ENCODE measurements around the gene FANK1.

DNA sequence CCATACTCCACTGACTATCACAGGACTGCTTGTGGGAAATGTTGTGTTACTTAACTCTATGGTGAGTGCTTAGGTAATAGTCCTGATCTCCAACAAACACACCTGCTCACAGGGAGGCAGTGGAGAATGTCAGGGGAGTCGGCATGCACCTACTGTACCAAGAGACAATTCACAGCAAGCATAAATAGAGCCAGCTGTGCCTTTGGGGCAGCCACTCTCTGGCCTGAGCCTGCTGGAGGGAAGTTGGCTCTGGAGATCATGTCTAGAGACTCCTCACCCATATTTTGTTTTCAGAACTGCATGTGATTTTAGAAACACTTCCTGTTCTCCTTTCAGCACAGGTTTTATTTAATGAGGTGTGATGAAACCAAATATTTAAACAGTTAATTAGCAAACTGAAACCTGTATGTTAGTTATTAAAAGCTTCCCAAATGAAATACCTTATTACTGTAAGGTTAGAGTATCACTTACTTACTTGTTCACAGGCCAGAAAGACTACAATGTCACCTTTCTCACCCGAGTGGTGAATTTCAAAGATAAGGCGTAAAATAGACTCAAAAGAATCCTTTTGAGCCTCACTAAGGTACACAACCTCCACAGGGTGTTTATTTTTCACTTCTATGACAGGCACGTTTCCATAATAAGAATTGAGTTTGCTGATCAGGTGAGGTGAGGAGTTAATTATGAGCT is 37.1 kb upstream of the FANK1 start:
- TF ChIP-seq, protein P1, sequence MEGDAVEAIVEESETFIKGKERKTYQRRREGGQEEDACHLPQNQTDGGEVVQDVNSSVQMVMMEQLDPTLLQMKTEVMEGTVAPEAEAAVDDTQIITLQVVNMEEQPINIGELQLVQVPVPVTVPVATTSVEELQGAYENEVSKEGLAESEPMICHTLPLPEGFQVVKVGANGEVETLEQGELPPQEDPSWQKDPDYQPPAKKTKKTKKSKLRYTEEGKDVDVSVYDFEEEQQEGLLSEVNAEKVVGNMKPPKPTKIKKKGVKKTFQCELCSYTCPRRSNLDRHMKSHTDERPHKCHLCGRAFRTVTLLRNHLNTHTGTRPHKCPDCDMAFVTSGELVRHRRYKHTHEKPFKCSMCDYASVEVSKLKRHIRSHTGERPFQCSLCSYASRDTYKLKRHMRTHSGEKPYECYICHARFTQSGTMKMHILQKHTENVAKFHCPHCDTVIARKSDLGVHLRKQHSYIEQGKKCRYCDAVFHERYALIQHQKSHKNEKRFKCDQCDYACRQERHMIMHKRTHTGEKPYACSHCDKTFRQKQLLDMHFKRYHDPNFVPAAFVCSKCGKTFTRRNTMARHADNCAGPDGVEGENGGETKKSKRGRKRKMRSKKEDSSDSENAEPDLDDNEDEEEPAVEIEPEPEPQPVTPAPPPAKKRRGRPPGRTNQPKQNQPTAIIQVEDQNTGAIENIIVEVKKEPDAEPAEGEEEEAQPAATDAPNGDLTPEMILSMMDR (conservative IDR thresholded peaks at IDR 0.05; ENCODE audit: low read length), result no peak
- TF ChIP-seq EZH2phosphoT487 (IDR thresholded peaks at IDR 0.05; ENCODE audit: borderline replicate concordance, low read depth, low read length), result no peak
